CD14-positive monocyte (primary cell): ENCODE measurements around the gene COL25A1. TPM values are rescaled to one million over a fixed set of nuclear protein-coding genes. Genes with fewer than 3 reads are reported as not detected.

Experiments
- DNase-seq, 3 donors: peaks; one replicate each; pipeline ENCODE4 v3.0.0-alpha.2; 2011 to 2022
- H2AFZ ChIP-seq: 2 replicates; pipeline ENCODE4 v1.6.0; 2012; ENCODE audit warnings: mild to moderate bottlenecking, low read depth, low read length, inconsistent platforms; ENCODE audit not compliant: insufficient read depth, poor library complexity, severe bottlenecking
- H3K27ac ChIP-seq, 2 donors: 1 replicate in 1 of 2; 2 replicates in 1 of 2; pipeline ENCODE4 v1.5.1; 2012 to 2013; ENCODE audit warnings: low read length in 2 of 2, control low read depth in 1 of 2, inconsistent platforms in 1 of 2, low read depth in 1 of 2, mild to moderate bottlenecking in 1 of 2
- H3K27me3 ChIP-seq, 2 donors: one replicate each; pipeline versions ENCODE4 v1.6.0 to v1.6.1; 2011 to 2013; ENCODE audit warnings: low read length in 2 of 2; ENCODE audit not compliant: control insufficient read depth in 2 of 2, insufficient read depth in 2 of 2
- H3K36me3 ChIP-seq, 2 donors: replicated peaks in 1 of 2; 1 replicate in 1 of 2; 2 replicates in 1 of 2; pipeline versions ENCODE4 v1.5.1 to v1.6.1; 2012 to 2013; ENCODE audit warnings: low read length in 2 of 2, control low read depth in 1 of 2, inconsistent platforms in 1 of 2, mild to moderate bottlenecking in 1 of 2; ENCODE audit not compliant: insufficient read depth in 2 of 2, control insufficient read depth in 1 of 2
- H3K4me1 ChIP-seq, 2 donors: 1 replicate in 1 of 2; 2 replicates in 1 of 2; pipeline versions ENCODE4 v1.5.1 to v1.6.1; 2012 to 2013; ENCODE audit warnings: low read length in 2 of 2, control low read depth in 1 of 2, inconsistent platforms in 1 of 2, mild to moderate bottlenecking in 1 of 2, moderate library complexity in 1 of 2; ENCODE audit not compliant: insufficient read depth in 2 of 2, control insufficient read depth in 1 of 2
- H3K4me2 ChIP-seq: replicated peaks from 2 replicates; pipeline ENCODE3; 2012; ENCODE audit warnings: low read length, moderate library complexity, mild to moderate bottlenecking; ENCODE audit not compliant: poor library complexity, severe bottlenecking; ENCODE audit errors: extremely low read depth
- H3K4me3 ChIP-seq, 3 experiments: fragments of 200-600 bp in 1 of 3; sonication (generic) in 1 of 3; replicated peaks in 1 of 3; 1 replicate in 2 of 3; 2 replicates in 1 of 3; pipeline ENCODE4 v1.5.1; 2011 to 2013; ENCODE audit warnings: low read length in 3 of 3, mild to moderate bottlenecking in 3 of 3, control low read depth in 2 of 3, low read depth in 2 of 3, inconsistent platforms in 1 of 3, moderate library complexity in 1 of 3
- H3K79me2 ChIP-seq: 2 replicates; pipeline ENCODE4 v1.6.0; 2012; ENCODE audit warnings: mild to moderate bottlenecking, control low read depth, inconsistent platforms, low read length, moderate library complexity; ENCODE audit not compliant: insufficient read depth
- H3K9ac ChIP-seq: 2 replicates; pipeline ENCODE4 v1.6.0; 2017; ENCODE audit warnings: low read length, mild to moderate bottlenecking; ENCODE audit not compliant: insufficient read depth, poor library complexity, severe bottlenecking
- H3K9me3 ChIP-seq, 2 donors: replicated peaks in 1 of 2; 1 replicate in 1 of 2; 2 replicates in 1 of 2; pipeline versions ENCODE4 v1.5.1 to v1.6.1; 2012 to 2013; ENCODE audit warnings: low read length in 2 of 2, control low read depth in 1 of 2; ENCODE audit not compliant: control insufficient read depth in 1 of 2, insufficient read depth in 1 of 2
- H4K20me1 ChIP-seq: 2 replicates; pipeline ENCODE4 v1.6.0; 2012; ENCODE audit warnings: mild to moderate bottlenecking, low read length, control low read depth, moderate library complexity; ENCODE audit not compliant: insufficient read depth
- H3K27ac Mint-ChIP-seq, 7 donors: one replicate each; pipeline ENCODE4 v1.8.0; 2020; ENCODE audit warnings: mild to moderate bottlenecking in 7 of 7, mixed read lengths in 7 of 7, moderate library complexity in 6 of 7, inconsistent platforms in 2 of 7
- H3K27me3 Mint-ChIP-seq, 3 donors: one replicate each; pipeline ENCODE4 v1.8.0; 2021 to 2022; ENCODE audit warnings: low read depth in 3 of 3, mild to moderate bottlenecking in 3 of 3, mixed read lengths in 3 of 3, moderate library complexity in 3 of 3, inconsistent platforms in 1 of 3
- H3K36me3 Mint-ChIP-seq, 2 donors: one replicate each; pipeline ENCODE4 v1.8.0; 2020; ENCODE audit warnings: mixed read lengths in 2 of 2, inconsistent platforms in 1 of 2, mild to moderate bottlenecking in 1 of 2
- H3K4me1 Mint-ChIP-seq: one replicate; pipeline ENCODE4 v1.8.0; 2020; ENCODE audit warnings: mild to moderate bottlenecking, mixed read lengths
- H3K4me3 Mint-ChIP-seq, 2 donors: one replicate each; pipeline ENCODE4 v1.8.0; 2020; ENCODE audit warnings: mild to moderate bottlenecking in 2 of 2, mixed read lengths in 2 of 2, moderate library complexity in 1 of 2
- H3K9me3 Mint-ChIP-seq, 7 donors: one replicate each; pipeline ENCODE4 v1.8.0; 2020 to 2022; ENCODE audit warnings: mixed read lengths in 7 of 7, mild to moderate bottlenecking in 6 of 7, moderate library complexity in 6 of 7, inconsistent platforms in 2 of 7
- WGBS: methylation state at CpG from one replicate; pipeline ENCODE4 v1.1.5; 2013; ENCODE audit warnings: missing lambda C conversion rate; ENCODE audit not compliant: insufficient coverage; 5-methylcytosine and 5-hydroxymethylcytosine counted together
- intact Hi-C, 2 donors: fragments of 100-400 bp; cut with micrococcal nuclease; formaldehyde crosslinking; loops; one replicate each; pipeline versions ENCODE4 v1.15.0 to v1.15.1; 2023
- polyA plus RNA-seq, 3 donors: library from polyadenylated mRNA; depleted of rRNA in 1 of 3; unstranded in 2 of 3; stranded (reverse) in 1 of 3; fragments of 300-500 nt in 2 of 3; fragments of >200 nt in 1 of 3; fragmentation: Illumina TruSeq in 2 of 3; gene quantifications; 1 replicate in 2 of 3; 2 replicates in 1 of 3; pipeline ENCODE4 v1.2.3, GENCODE V29; 2012 to 2021
- TF ChIP-seq, protein P1 (sequence below): fragments of 200-600 bp; IDR thresholded peaks from one replicate; pipeline ENCODE4 v1.8.0; 2022; ENCODE audit warnings: antibody characterized with exemption, mild to moderate bottlenecking

COL25A1 gene
- polyA plus RNA-seq, 3 donors: not detected

DNA sequence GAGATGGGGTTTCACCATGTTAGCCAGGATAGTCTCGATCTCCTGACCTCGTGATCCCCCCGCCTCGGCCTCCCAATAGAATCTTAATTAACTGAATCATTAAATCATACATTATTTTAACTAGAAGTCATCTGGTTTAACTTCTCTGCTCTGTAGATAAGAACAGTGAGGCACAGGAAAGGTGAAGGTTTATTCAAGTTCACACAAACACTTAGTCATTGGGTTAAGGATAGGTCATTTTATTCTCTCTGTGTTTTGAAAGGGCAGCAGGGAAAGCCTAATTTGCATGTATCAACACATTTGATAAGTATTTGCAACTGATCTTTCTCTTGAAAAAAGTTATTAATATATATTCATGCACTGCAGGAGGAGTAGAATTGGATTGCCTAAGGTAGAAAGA, 538.5 kb downstream of the COL25A1 start:
- Histone ChIP-seq H3K4me2 (no peak overlapping the region), H3K4me1 (peaks cover 2 to 9% of the 10 kb centered on the region in 2 donors), H3K27me3 (peaks cover 31 to 52% of the 10 kb centered on the region in 2 donors), H3K27ac (no peak overlapping the region), H3K4me3 (no peak overlapping the region), H3K9ac (no peak overlapping the region), H3K9me3 (no peaks in the 10 kb centered on the region), H3K36me3 (no peaks in the 10 kb centered on the region), H2AFZ (no peak overlapping the region), H4K20me1 (no peaks in the 10 kb centered on the region), H3K79me2 (no peaks in the 10 kb centered on the region)
- no CpG with 5 or more reads among the region's 4 CpGs for WGBS
- H3K4me3 Mint-ChIP-seq: peak overlapping the region in 1 of 2 donors; percentile 31
- peaks cover 0 to 6% of the 10 kb centered on the region in 2 donors for H3K36me3 Mint-ChIP-seq
- peaks cover 0 to 21% (median 17%) of the 10 kb centered on the region in 7 donors for H3K9me3 Mint-ChIP-seq
- TF ChIP-seq, protein P1, sequence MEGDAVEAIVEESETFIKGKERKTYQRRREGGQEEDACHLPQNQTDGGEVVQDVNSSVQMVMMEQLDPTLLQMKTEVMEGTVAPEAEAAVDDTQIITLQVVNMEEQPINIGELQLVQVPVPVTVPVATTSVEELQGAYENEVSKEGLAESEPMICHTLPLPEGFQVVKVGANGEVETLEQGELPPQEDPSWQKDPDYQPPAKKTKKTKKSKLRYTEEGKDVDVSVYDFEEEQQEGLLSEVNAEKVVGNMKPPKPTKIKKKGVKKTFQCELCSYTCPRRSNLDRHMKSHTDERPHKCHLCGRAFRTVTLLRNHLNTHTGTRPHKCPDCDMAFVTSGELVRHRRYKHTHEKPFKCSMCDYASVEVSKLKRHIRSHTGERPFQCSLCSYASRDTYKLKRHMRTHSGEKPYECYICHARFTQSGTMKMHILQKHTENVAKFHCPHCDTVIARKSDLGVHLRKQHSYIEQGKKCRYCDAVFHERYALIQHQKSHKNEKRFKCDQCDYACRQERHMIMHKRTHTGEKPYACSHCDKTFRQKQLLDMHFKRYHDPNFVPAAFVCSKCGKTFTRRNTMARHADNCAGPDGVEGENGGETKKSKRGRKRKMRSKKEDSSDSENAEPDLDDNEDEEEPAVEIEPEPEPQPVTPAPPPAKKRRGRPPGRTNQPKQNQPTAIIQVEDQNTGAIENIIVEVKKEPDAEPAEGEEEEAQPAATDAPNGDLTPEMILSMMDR: no peak
- no peak overlapping the region for H3K27ac Mint-ChIP-seq
- H3K4me1 Mint-ChIP-seq: peaks cover 13% of the 10 kb centered on the region
- intact Hi-C loops: no loop called here
- peaks cover 34 to 61% (median 58%) of the 10 kb centered on the region in 3 donors for H3K27me3 Mint-ChIP-seq
- no peak for DNase-seq

DNA sequence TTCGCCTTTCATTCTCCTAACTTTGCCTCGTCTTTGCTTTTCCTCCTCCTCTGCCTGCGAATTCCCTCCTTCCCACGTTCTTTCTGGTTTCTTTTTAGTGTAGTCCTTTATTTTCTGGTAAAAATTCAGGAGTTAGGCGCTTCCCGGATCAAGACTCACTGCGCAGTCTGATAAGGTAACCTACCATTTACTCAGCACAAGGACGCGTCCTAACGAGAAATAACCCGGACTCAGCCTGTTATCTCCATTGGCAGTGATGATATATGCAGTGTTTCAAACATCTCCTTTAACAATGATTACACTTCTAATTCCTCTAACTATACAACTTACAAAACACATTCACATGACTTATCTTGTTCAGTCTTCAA, 539.2 kb downstream of the COL25A1 start:
- Histone ChIP-seq H3K27me3 (peaks cover 31 to 55% of the 10 kb centered on the region in 2 donors), H3K27ac (no peak overlapping the region), H3K4me1 (peaks cover 2 to 9% of the 10 kb centered on the region in 2 donors), H3K9ac (no peak overlapping the region), H3K9me3 (no peaks in the 10 kb centered on the region), H3K4me2 (peak overlapping the region; percentile 65), H3K79me2 (no peaks in the 10 kb centered on the region), H3K4me3 (peak overlapping the region in 1 of 3 experiments; percentile 53), H4K20me1 (no peaks in the 10 kb centered on the region), H3K36me3 (no peaks in the 10 kb centered on the region), H2AFZ (peak overlapping the region; percentile 53)
- no peak overlapping the region for H3K27ac Mint-ChIP-seq
- intact Hi-C loops: no loop called here
- peaks cover 0 to 6% of the 10 kb centered on the region in 2 donors for H3K36me3 Mint-ChIP-seq
- peaks cover 13% of the 10 kb centered on the region for H3K4me1 Mint-ChIP-seq
- DNase-seq: no peak
- peak overlapping the region; percentile 35 to 89 for H3K4me3 Mint-ChIP-seq
- peaks cover 0 to 21% (median 17%) of the 10 kb centered on the region in 7 donors for H3K9me3 Mint-ChIP-seq
- WGBS: no CpG with 5 or more reads among the region's 11 CpGs
- TF ChIP-seq, protein P1: no peak
- peaks cover 35 to 59% (median 58%) of the 10 kb centered on the region in 3 donors for H3K27me3 Mint-ChIP-seq
